GM21619 (cell line): ENCODE results near the gene MBP.

Source experiments
- ATAC-seq: cut with Tn5 transposase; IDR thresholded peaks from one replicate; pipeline ENCODE4 v1.9.1; 2021; ENCODE audit not compliant: unreplicated experiment

Gene MBP

GRCh38 chr18:77134611-77135010 is 2.0 kb upstream of the MBP start:
- no peak for ATAC-seq

- ATAC-seq = no peak
These were observed 1.4 kb upstream of the MBP start for GRCh38 chr18:77133835-77134496.

- no peak for ATAC-seq
These were observed 660 bp upstream of the MBP start for GRCh38 chr18:77133051-77133834.

GRCh38 chr18:77131652-77132368 is 773 bp downstream of the MBP start:
- ATAC-seq = peak; percentile 53

- no peak for ATAC-seq
These were observed 1.4 kb downstream of the MBP start for GRCh38 chr18:77131100-77131651.

- ATAC-seq = no peak
These were observed 2.1 kb downstream of the MBP start for GRCh38 chr18:77130229-77131099.

- no peak for ATAC-seq
These were observed 3.4 kb downstream of the MBP start for GRCh38 chr18:77129150-77129551.

GRCh38 chr18:77127769-77128671 is 4.6 kb downstream of the MBP start:
- ATAC-seq = no peak

- ATAC-seq = peak; percentile 66
These were observed 8.1 kb downstream of the MBP start for GRCh38 chr18:77124452-77124922.

- ATAC-seq = no peak
These were observed 9.0 kb downstream of the MBP start for GRCh38 chr18:77123320-77124231.

GRCh38 chr18:77121523-77121922 is 11.1 kb downstream of the MBP start:
- ATAC-seq = no peak

- no peak for ATAC-seq
These were observed 12.6 kb downstream of the MBP start for GRCh38 chr18:77119851-77120491.

GRCh38 chr18:77119101-77119850 is 13.3 kb downstream of the MBP start:
- no peak for ATAC-seq

GRCh38 chr18:77118256-77119090 is 14.1 kb downstream of the MBP start:
- ATAC-seq = no peak

- ATAC-seq = no peak
These were observed 16.1 kb downstream of the MBP start for GRCh38 chr18:77116201-77117080.
